HG03457 (cell line): ENCODE results near the gene ADISSP.

Experiments used
- ATAC-seq: cut with Tn5 transposase; IDR thresholded peaks from one replicate; pipeline ENCODE4 v1.9.1; 2021; ENCODE audit warnings: moderate number of reproducible peaks; ENCODE audit not compliant: unreplicated experiment

ADISSP gene

GRCh38 chr20:3720626-3721025 lies 46.9 kb downstream of the ADISSP start:
- ATAC-seq: no peak

- ATAC-seq: no peak
Measured at GRCh38 chr20:3720068-3720467, 47.5 kb downstream of the ADISSP start.

- no peak for ATAC-seq
Measured at GRCh38 chr20:3719046-3719445, 48.5 kb downstream of the ADISSP start.

GRCh38 chr20:3716195-3716834 lies 51.2 kb downstream of the ADISSP start:
- ATAC-seq: no peak

- no peak for ATAC-seq
Measured at GRCh38 chr20:3714092-3714491, 53.5 kb downstream of the ADISSP start.

- ATAC-seq: no peak
Measured at GRCh38 chr20:3712279-3712873, 55.2 kb downstream of the ADISSP start, which contains the start of gene SIGLEC1. Gene SIGLEC1, minus strand, starts transcription at chr20:3712600. Its CDS starts 5,472 bp downstream, at chr20:3707128.

- no peak for ATAC-seq
Measured at GRCh38 chr20:3711484-3711941, 56.0 kb downstream of the ADISSP start.

GRCh38 chr20:3710703-3711483 lies 56.7 kb downstream of the ADISSP start:
- no peak for ATAC-seq

GRCh38 chr20:3710011-3710466 lies 57.5 kb downstream of the ADISSP start:
- no peak for ATAC-seq

GRCh38 chr20:3707508-3707899 lies 60.0 kb downstream of the ADISSP start:
- ATAC-seq: no peak

- no peak for ATAC-seq
Measured at GRCh38 chr20:3706774-3707507, 60.6 kb downstream of the ADISSP start.

GRCh38 chr20:3705970-3706739 lies 61.4 kb downstream of the ADISSP start:
- no peak for ATAC-seq

- no peak for ATAC-seq
Measured at GRCh38 chr20:3705491-3705969, 62.0 kb downstream of the ADISSP start.

- no peak for ATAC-seq
Measured at GRCh38 chr20:3704087-3704486, 63.5 kb downstream of the ADISSP start.
